Activated CD8-positive, alpha-beta T cell treated with anti-CD3 and anti-CD28 coated beads, Interleukin-2, amount 10 ng/mL, durations not matched to agents 7 days and 5 days (primary cell): ENCODE results near the gene SEMA6A. TPM values are rescaled to one million over a fixed set of nuclear protein-coding genes. Genes with fewer than 3 reads are reported as not detected.

Experiments
- ATAC-seq: fragments of 150-1000 bp; cut with Tn5 transposase; one replicate; pipeline ENCODE4 v1.10.0; 2021; ENCODE audit warnings: moderate library complexity
- CTCF ChIA-PET: fragments of 350-600 bp; sonication (Branson Sonifier 250); formaldehyde crosslinking; loops from one replicate; lab custom pipeline; 2021; ENCODE audit warnings: antibody characterized with exemption; lab: Charles Lee
- POLR2A ChIA-PET: fragments of 350-600 bp; sonication (Branson Sonifier 250); formaldehyde crosslinking; loops from one replicate; lab custom pipeline; 2021; ENCODE audit warnings: antibody characterized with exemption; lab: Charles Lee
- DNase-seq: peaks from one replicate; pipeline ENCODE4 v3.0.0-alpha.2; 2020
- H3K27ac Mint-ChIP-seq: one replicate; pipeline ENCODE4 v1.8.0; 2021; ENCODE audit warnings: mild to moderate bottlenecking, mixed read lengths
- H3K27me3 Mint-ChIP-seq: one replicate; pipeline ENCODE4 v1.8.0; 2021; ENCODE audit warnings: low read depth, mixed read lengths
- H3K36me3 Mint-ChIP-seq: one replicate; pipeline ENCODE4 v1.8.0; 2021; ENCODE audit warnings: low read depth, mixed read lengths
- H3K4me1 Mint-ChIP-seq: one replicate; pipeline ENCODE4 v1.8.0; 2021; ENCODE audit warnings: low read depth, mixed read lengths
- H3K4me3 Mint-ChIP-seq: one replicate; pipeline ENCODE4 v1.8.0; 2021; ENCODE audit warnings: mild to moderate bottlenecking, mixed read lengths
- H3K9me3 Mint-ChIP-seq: one replicate; pipeline ENCODE4 v1.8.0; 2022; ENCODE audit warnings: mixed read lengths; ENCODE audit not compliant: insufficient read depth
- total RNA-seq, 2 experiments: library from RNA; stranded (reverse); gene quantifications; one replicate each; pipeline ENCODE4 v1.2.3, GENCODE V29; 2021

SEMA6A gene
- total RNA-seq, 2 experiments from 2014 or later, result not detected

DNA sequence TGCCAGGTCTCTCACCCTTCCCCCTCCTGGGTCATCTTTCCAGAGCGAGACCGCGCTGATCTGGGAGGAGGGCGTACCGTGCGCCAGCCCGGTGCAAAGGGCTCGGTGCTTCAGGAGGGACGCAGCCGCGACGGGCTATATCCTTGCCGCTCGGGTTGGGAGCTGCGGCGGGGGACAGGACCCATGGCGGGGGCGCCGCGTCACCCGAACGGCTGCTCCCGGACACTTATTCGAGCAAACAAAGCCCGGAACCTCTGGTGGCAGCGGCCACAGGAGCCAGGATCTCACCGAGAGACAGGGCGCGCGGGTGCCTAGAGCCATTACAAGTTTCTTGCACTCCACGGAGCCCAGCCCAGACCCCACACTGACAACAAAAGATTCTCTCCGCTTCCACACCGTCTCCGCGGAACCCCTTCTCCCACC, 1.3 kb downstream of the SEMA6A start:
- no peak overlapping the region for H3K27ac Mint-ChIP-seq
- ATAC-seq (no peak), DNase-seq (no peak)
- ChIA-PET CTCF (no interaction called here), POLR2A (no interaction called here)
- peak overlapping the region; percentile 22 for H3K4me3 Mint-ChIP-seq
- no peaks in the 10 kb centered on the region for H3K9me3 Mint-ChIP-seq
- peaks cover 76% of the 10 kb centered on the region for H3K27me3 Mint-ChIP-seq
- peaks cover 31% of the 10 kb centered on the region for H3K4me1 Mint-ChIP-seq
- H3K36me3 Mint-ChIP-seq, result peaks cover 1% of the 10 kb centered on the region

DNA sequence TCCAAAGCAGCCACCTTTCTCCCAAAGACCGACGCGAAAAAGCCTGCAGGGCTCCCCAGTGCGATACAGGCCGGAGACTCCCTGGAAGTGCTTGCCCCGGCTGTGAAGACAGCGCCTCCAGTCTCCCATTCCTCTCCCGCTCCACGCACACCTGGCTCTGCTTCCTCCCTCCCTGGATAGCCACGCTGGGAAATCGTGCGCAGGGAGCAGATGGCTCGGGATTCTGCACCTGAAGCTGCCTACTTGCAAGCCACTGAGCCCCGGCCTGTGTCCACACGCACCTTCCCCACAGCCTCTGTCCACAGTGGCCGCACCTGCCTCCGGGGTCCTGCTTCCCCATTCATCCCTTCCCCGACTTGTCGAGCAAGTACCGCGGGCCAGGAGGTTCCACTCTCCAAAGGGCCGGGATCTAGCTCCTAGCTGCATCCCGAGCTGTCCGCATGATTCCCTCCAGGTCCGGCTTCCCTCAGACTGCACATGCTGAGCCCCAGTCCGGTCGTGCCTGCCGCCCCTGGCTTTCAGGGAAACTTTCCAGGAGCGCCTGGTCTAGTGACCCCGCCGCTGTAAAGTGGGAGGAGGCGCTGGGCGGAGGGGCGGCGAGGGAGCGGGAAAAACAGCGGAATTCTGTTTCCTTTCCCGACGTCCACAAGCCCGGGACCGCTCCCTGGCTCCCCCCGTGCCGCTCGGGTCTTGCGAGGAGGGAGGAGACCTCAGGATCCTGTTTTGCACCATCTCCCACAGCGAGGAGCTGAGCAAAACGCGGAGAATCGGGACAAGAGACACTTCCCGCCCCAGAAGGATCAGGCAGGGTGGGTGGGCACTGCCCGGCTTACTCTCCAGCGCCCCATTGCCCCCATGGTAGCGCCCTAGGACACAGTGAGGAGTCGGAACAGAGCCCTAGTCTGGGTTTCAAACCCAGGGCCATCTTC, 2.0 kb downstream of the SEMA6A start:
- Mint-ChIP-seq H3K36me3 (peaks cover 1% of the 10 kb centered on the region), H3K27me3 (peaks cover 73% of the 10 kb centered on the region), H3K9me3 (no peaks in the 10 kb centered on the region), H3K4me1 (peaks cover 31% of the 10 kb centered on the region), H3K4me3 (no peak overlapping the region), H3K27ac (no peak overlapping the region)
- ATAC-seq (no peak), DNase-seq (no peak)
- CTCF ChIA-PET, result no interaction called here
- POLR2A ChIA-PET, result no interaction called here

- Mint-ChIP-seq H3K27me3 (peaks cover 66% of the 10 kb centered on the region), H3K4me1 (peaks cover 24% of the 10 kb centered on the region), H3K9me3 (no peaks in the 10 kb centered on the region), H3K27ac (no peak overlapping the region), H3K36me3 (peaks cover 1% of the 10 kb centered on the region), H3K4me3 (no peak overlapping the region)
- ATAC-seq (no peak), DNase-seq (no peak)
- ChIA-PET POLR2A (no interaction called here), CTCF (no interaction called here)
These were observed 2.9 kb downstream of the SEMA6A start for GRCh38 chr5:116571568-116572349.

- Mint-ChIP-seq H3K9me3 (no peaks in the 10 kb centered on the region), H3K27me3 (peaks cover 61% of the 10 kb centered on the region), H3K27ac (no peak overlapping the region), H3K4me1 (peaks cover 12% of the 10 kb centered on the region), H3K4me3 (no peak overlapping the region), H3K36me3 (peaks cover 1% of the 10 kb centered on the region)
- ChIA-PET POLR2A (no interaction called here), CTCF (no interaction called here)
- DNase-seq, result no peak
- ATAC-seq, result no peak
These were observed 4.6 kb downstream of the SEMA6A start for GRCh38 chr5:116569999-116570398.

DNA sequence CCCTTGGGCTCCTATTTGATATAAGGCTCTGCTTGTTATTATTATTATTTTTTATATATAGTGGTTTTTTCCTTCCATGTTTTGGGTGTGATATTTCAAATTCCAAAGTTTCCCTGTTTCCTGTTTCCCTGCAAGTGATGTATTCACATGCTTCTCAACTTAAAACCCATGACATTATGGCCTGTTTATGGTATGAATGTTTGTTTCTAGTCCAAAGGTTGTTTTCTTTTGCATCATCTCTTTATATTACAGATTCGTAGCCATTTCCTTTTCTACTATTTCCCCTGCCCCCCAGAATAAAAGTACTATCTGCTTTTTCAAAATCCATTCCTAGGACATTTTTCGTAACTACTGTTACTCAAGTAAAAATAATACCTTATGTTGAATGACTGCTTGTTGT, 7.5 kb downstream of the SEMA6A start:
- no peak for ATAC-seq
- ChIA-PET CTCF (no interaction called here), POLR2A (no interaction called here)
- Mint-ChIP-seq H3K4me1 (no peaks in the 10 kb centered on the region), H3K27ac (no peak overlapping the region), H3K36me3 (no peaks in the 10 kb centered on the region), H3K27me3 (peaks cover 36% of the 10 kb centered on the region), H3K4me3 (no peak overlapping the region), H3K9me3 (no peaks in the 10 kb centered on the region)
- no peak for DNase-seq

GRCh38 chr5:116566251-116566650, 8.4 kb downstream of the SEMA6A start:
- no peak overlapping the region for H3K4me3 Mint-ChIP-seq
- H3K9me3 Mint-ChIP-seq, result no peaks in the 10 kb centered on the region
- no peaks in the 10 kb centered on the region for H3K36me3 Mint-ChIP-seq
- DNase-seq (no peak), ATAC-seq (no peak)
- ChIA-PET CTCF (interaction anchor here (1.4 kb wide), 1 partner anchor 9 kb away, joined by 3 read pairs; no protein-coding TSS in a partner anchor), POLR2A (no interaction called here)
- H3K4me1 Mint-ChIP-seq, result no peaks in the 10 kb centered on the region
- peaks cover 28% of the 10 kb centered on the region for H3K27me3 Mint-ChIP-seq
- no peak overlapping the region for H3K27ac Mint-ChIP-seq

DNA sequence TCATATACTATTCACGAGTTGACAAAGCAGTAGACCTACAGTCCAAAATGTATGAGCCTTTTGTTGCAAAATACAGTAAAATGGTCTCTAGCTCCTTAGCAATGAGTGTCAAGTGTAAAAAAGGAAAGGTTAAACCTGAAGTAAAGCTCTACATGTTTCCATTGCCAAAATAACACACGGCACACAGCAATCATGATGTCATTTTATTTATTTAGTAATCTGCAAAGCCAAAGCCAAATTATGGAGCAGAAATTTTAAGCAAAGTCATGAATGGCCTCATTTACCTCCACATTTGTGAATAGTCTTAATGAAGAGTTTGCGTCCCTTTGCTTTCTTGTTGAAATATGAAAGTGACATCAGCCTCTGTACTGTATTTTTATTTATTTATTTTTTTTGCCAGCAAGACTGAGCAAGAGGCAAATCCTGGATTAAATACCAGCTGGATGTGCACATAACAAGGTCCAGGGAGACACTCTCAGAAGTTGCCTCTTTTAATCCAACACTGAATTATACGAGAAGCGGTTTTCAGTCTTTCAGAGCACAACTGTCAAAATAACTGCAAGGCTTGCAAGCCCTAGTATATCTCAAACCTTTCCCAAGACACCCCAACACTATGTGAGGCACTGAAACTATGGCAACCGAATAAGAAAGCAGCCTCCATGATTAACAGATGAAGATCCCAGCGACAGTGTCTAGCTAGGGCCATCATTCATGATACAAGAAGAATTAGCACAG, 9.7 kb downstream of the SEMA6A start:
- H3K4me1 Mint-ChIP-seq, result no peaks in the 10 kb centered on the region
- POLR2A ChIA-PET, result no interaction called here
- no peaks in the 10 kb centered on the region for H3K9me3 Mint-ChIP-seq
- no peaks in the 10 kb centered on the region for H3K36me3 Mint-ChIP-seq
- no peak overlapping the region for H3K27ac Mint-ChIP-seq
- H3K27me3 Mint-ChIP-seq, result peaks cover 18% of the 10 kb centered on the region
- CTCF ChIA-PET, result interaction anchor here (1.4 kb wide), 1 partner anchor 8 kb away, joined by 3 read pairs; no protein-coding TSS in a partner anchor
- ATAC-seq (no peak), DNase-seq (no peak)
- H3K4me3 Mint-ChIP-seq, result no peak overlapping the region

- no peak for DNase-seq
- Mint-ChIP-seq H3K27ac (no peak overlapping the region), H3K27me3 (peaks cover 13% of the 10 kb centered on the region), H3K36me3 (no peaks in the 10 kb centered on the region), H3K4me3 (no peak overlapping the region), H3K9me3 (no peaks in the 10 kb centered on the region), H3K4me1 (no peaks in the 10 kb centered on the region)
- no peak for ATAC-seq
- ChIA-PET CTCF (no interaction called here), POLR2A (no interaction called here)
These were observed 10.3 kb downstream of the SEMA6A start for GRCh38 chr5:116564312-116564711.

DNA sequence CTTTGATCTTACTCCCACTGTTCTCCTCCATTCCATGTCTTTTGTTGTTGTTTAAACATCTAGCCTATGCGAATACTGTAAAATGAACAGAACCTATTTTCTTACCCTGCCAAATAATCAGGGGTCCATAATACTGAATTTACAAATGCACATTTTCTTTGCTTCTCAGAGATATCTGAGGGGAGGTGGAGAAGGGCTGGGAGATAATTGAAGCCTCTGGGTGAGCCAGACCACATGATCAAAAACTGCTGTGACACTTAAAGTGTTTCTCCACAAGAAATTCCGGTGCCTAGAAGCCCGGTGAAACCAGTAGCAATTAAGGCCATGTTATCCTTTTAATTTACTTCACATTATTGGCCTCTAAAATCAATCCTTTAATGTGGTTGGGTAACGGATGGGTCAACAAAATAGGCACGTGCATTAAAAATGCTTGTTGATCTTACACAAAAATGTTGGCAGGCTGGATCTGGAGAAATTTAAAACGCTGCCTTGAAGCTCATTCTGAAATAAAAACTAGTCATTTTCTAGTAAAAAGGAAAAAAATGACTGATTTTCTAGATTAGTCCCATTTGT, 10.8 kb downstream of the SEMA6A start:
- no peaks in the 10 kb centered on the region for H3K36me3 Mint-ChIP-seq
- ChIA-PET CTCF (no interaction called here), POLR2A (interaction anchor here (0.7 kb wide), 1 partner anchor 273 kb away, joined by 4 read pairs; no protein-coding TSS in a partner anchor)
- H3K9me3 Mint-ChIP-seq, result no peaks in the 10 kb centered on the region
- H3K4me3 Mint-ChIP-seq, result no peak overlapping the region
- H3K4me1 Mint-ChIP-seq, result no peaks in the 10 kb centered on the region
- peaks cover 9% of the 10 kb centered on the region for H3K27me3 Mint-ChIP-seq
- no peak overlapping the region for H3K27ac Mint-ChIP-seq
- ATAC-seq (no peak), DNase-seq (no peak)

- ChIA-PET CTCF (no interaction called here), POLR2A (no interaction called here)
- ATAC-seq (no peak), DNase-seq (no peak)
- H3K27ac Mint-ChIP-seq, result no peak overlapping the region
- peaks cover 9% of the 10 kb centered on the region for H3K27me3 Mint-ChIP-seq
- no peaks in the 10 kb centered on the region for H3K36me3 Mint-ChIP-seq
- H3K4me1 Mint-ChIP-seq, result no peaks in the 10 kb centered on the region
- H3K9me3 Mint-ChIP-seq, result no peaks in the 10 kb centered on the region
- H3K4me3 Mint-ChIP-seq, result no peak overlapping the region
These were observed 12.0 kb downstream of the SEMA6A start for GRCh38 chr5:116562669-116563068.

- DNase-seq, result no peak
- Mint-ChIP-seq H3K4me3 (no peak overlapping the region), H3K9me3 (no peaks in the 10 kb centered on the region), H3K4me1 (no peaks in the 10 kb centered on the region), H3K27ac (no peak overlapping the region), H3K27me3 (peaks cover 8% of the 10 kb centered on the region), H3K36me3 (no peaks in the 10 kb centered on the region)
- ChIA-PET CTCF (no interaction called here), POLR2A (no interaction called here)
- no peak for ATAC-seq
These were observed 13.0 kb downstream of the SEMA6A start for GRCh38 chr5:116561658-116562057.
